SK-N-SH (cell line): ENCODE results near the gene SEZ6. TPM values are rescaled to one million over a fixed set of nuclear protein-coding genes. Genes with fewer than 3 reads are reported as not detected.

Source experiments
- CTCF ChIA-PET: fragments of 300-600, 350-600 bp; formaldehyde crosslinking; extraction: SDS; loops from one replicate; lab custom pipeline; 2021; lab: Yijun Ruan, JAX
- POLR2A ChIA-PET: fragments of 350-600 bp; sonication (Branson Sonifier 250); formaldehyde crosslinking; extraction: SDS; loops from one replicate; lab custom pipeline; 2020; ENCODE audit warnings: antibody characterized with exemption, inconsistent platforms; lab: Yijun Ruan, JAX
- DNase-seq: peaks from one replicate; pipeline ENCODE4 v3.0.0; 2012
- H2AFZ ChIP-seq: fragments of 200-600 bp; sonication (generic); 2 replicates; pipeline ENCODE4 v1.8.1; 2016; ENCODE audit warnings: antibody characterized with exemption, mild to moderate bottlenecking, low read depth
- H3F3A ChIP-seq: fragments of 200-600 bp; sonication (generic); replicated peaks from 2 replicates; pipeline ENCODE3; 2016; ENCODE audit warnings: antibody characterized with exemption, mild to moderate bottlenecking; ENCODE audit not compliant: insufficient read depth
- H3K27ac ChIP-seq, 2 experiments: fragments of 200-500 bp in 1 of 2; fragments of 200-600 bp in 1 of 2; sonication (Bioruptor generic) in 1 of 2; sonication (generic), shearing (Covaris generic) in 1 of 2; 2 replicates each; pipeline versions ENCODE4 v1.5.1 to v1.6.1; 2014 to 2016; ENCODE audit warnings: low read depth in 2 of 2, inconsistent platforms in 1 of 2, low read length in 1 of 2, mild to moderate bottlenecking in 1 of 2, mixed read lengths in 1 of 2
- H3K27me3 ChIP-seq: fragments of 200-600 bp; sonication (generic), shearing (Covaris generic); 2 replicates; pipeline ENCODE4 v1.6.1; 2016; ENCODE audit warnings: mixed run types; ENCODE audit not compliant: insufficient read depth
- H3K36me3 ChIP-seq, 2 experiments: fragments of 200-500 bp in 1 of 2; fragments of 200-600 bp in 1 of 2; sonication (Bioruptor generic) in 1 of 2; sonication (generic) in 1 of 2; replicated peaks in 1 of 2; 2 replicates each; pipeline versions ENCODE3 to v1.5.1; 2014 to 2016; ENCODE audit warnings: low read length in 1 of 2, mild to moderate bottlenecking in 1 of 2; ENCODE audit not compliant: insufficient read depth in 2 of 2, control insufficient read depth in 1 of 2
- H3K4me1 ChIP-seq, 2 experiments: fragments of 200-500 bp in 1 of 2; fragments of 200-600 bp in 1 of 2; sonication (Bioruptor generic) in 1 of 2; sonication (generic), shearing (Covaris generic) in 1 of 2; 2 replicates each; pipeline versions ENCODE4 v1.5.1 to v1.6.1; 2014 to 2016; ENCODE audit warnings: low read depth in 1 of 2, low read length in 1 of 2, mixed run types in 1 of 2; ENCODE audit not compliant: insufficient read depth in 2 of 2, control insufficient read depth in 1 of 2
- H3K4me2 ChIP-seq: fragments of 200-600 bp; sonication (generic), shearing (Covaris generic); 2 replicates; pipeline ENCODE4 v1.6.1; 2017; ENCODE audit warnings: mixed run types
- H3K4me3 ChIP-seq, 2 experiments: fragments of 200-500 bp in 1 of 2; fragments of 200-600 bp in 1 of 2; sonication (Bioruptor generic) in 1 of 2; sonication (generic), shearing (Covaris generic) in 1 of 2; 2 replicates each; pipeline versions ENCODE4 v1.5.1 to v1.8.1; 2014 to 2016; ENCODE audit warnings: low read depth in 2 of 2, inconsistent platforms in 1 of 2, low read length in 1 of 2, mild to moderate bottlenecking in 1 of 2, mixed read lengths in 1 of 2, moderate library complexity in 1 of 2
- H3K79me2 ChIP-seq: fragments of 200-600 bp; sonication (generic); 2 replicates; pipeline ENCODE4 v1.8.1; 2017; ENCODE audit warnings: mild to moderate bottlenecking; ENCODE audit not compliant: insufficient read depth
- H3K9ac ChIP-seq: fragments of 200-600 bp; sonication (generic); 2 replicates; pipeline ENCODE4 v1.6.1; 2017; ENCODE audit warnings: mixed run types
- H3K9me2 ChIP-seq: fragments of 200-600 bp; sonication (generic); 2 replicates; pipeline ENCODE4 v1.6.1; 2017; ENCODE audit warnings: mixed run types
- H3K9me3 ChIP-seq: fragments of 200-600 bp; sonication (generic); 2 replicates; pipeline ENCODE4 v1.6.1; 2017; ENCODE audit warnings: mixed run types, mild to moderate bottlenecking, moderate library complexity
- H4K20me1 ChIP-seq: fragments of 200-600 bp; sonication (generic); 2 replicates; pipeline ENCODE4 v1.6.1; 2017; ENCODE audit warnings: mild to moderate bottlenecking, mixed run types; ENCODE audit not compliant: insufficient read depth
- CHD2 ChIP-seq: fragments of 150-350 bp; IDR thresholded peaks from 2 replicates; pipeline ENCODE4 v1.6.1; 2018; ENCODE audit warnings: low read length; ENCODE audit not compliant: partially characterized antibody
- ELF1 ChIP-seq: IDR thresholded peaks from 2 replicates; pipeline ENCODE4 v1.4.0; 2012
- EP300 ChIP-seq, 2 experiments: IDR thresholded peaks; 2 replicates each; pipeline versions ENCODE4 v1.4.0 to v1.6.1; 2012; ENCODE audit warnings: borderline replicate concordance in 1 of 2, low read depth in 1 of 2, low read length in 1 of 2
- EZH2phosphoT487 ChIP-seq: fragments of 200-600 bp; sonication (generic); IDR thresholded peaks from 2 replicates; pipeline ENCODE4 v1.6.1; 2017; ENCODE audit warnings: low read depth, mixed run types, mild to moderate bottlenecking, antibody characterized with exemption, moderate library complexity, borderline replicate concordance
- FOXJ3 ChIP-seq: sonication (generic); formaldehyde crosslinking; IDR thresholded peaks from 2 replicates; pipeline ENCODE4 v1.5.1; 2020; ENCODE audit warnings: mild to moderate bottlenecking, missing genetic modification reagents
- GATA2 ChIP-seq: sonication (generic); formaldehyde crosslinking; IDR thresholded peaks from 2 replicates; pipeline ENCODE4 v1.5.0; 2020; ENCODE audit warnings: mild to moderate bottlenecking, missing genetic modification reagents
- PBX3 ChIP-seq: IDR thresholded peaks from 2 replicates; pipeline ENCODE4; 2012
- RCOR1 ChIP-seq: fragments of 150-350 bp; IDR thresholded peaks from 2 replicates; pipeline ENCODE4 v1.6.1; 2017; ENCODE audit warnings: antibody characterized with exemption, low read length
- REST ChIP-seq: IDR thresholded peaks from 2 replicates; pipeline ENCODE4 v1.6.1; 2012; ENCODE audit warnings: mild to moderate bottlenecking, low read depth, low read length, moderate library complexity
- SIN3A ChIP-seq: IDR thresholded peaks from 2 replicates; pipeline ENCODE4 v1.6.1; 2012; ENCODE audit warnings: low read depth, mild to moderate bottlenecking, low read length, moderate library complexity, borderline replicate concordance
- TCF12 ChIP-seq: IDR thresholded peaks from 2 replicates; pipeline ENCODE4 v1.4.0; 2012
- USF2 ChIP-seq: fragments of 150-350 bp; IDR thresholded peaks from 2 replicates; pipeline ENCODE4 v1.6.1; 2017; ENCODE audit warnings: antibody characterized with exemption, low read length, low read depth, borderline replicate concordance
- YY1 ChIP-seq: IDR thresholded peaks from 2 replicates; pipeline ENCODE4 v1.4.0; 2012; ENCODE audit warnings: low read depth, mild to moderate bottlenecking
- ZBTB33 ChIP-seq: IDR thresholded peaks from 2 replicates; pipeline ENCODE4 v1.4.0; 2012; ENCODE audit warnings: low read depth, borderline replicate concordance
- WGBS: methylation state at CpG from one replicate; pipeline ENCODE4 v1.1.6; 2017; ENCODE audit warnings: low lambda C conversion rate; 5-methylcytosine and 5-hydroxymethylcytosine counted together
- polyA plus RNA-seq, 3 experiments: library from polyadenylated mRNA; depleted of rRNA; stranded (reverse); fragments of >200 nt; gene quantifications; 2 replicates each; pipeline ENCODE4 v1.2.3, GENCODE V29; 2012

The SEZ6 gene
- polyA plus RNA-seq, 1 of the 3 experiments (the other 2 are of a cell fraction), result 0.12 TPM

GRCh38 chr17:29048440-29049368, 42.9 kb upstream of the SEZ6 start (continued):
- peak; percentile 62 for TF ChIP-seq PBX3
- TF ChIP-seq USF2, result no peak
- TF ChIP-seq SIN3A, result no peak
- TF ChIP-seq EP300 (IDR thresholded peaks at IDR 0.05; ENCODE audit: borderline replicate concordance in 1 of 2, low read depth in 1 of 2, low read length in 1 of 2), result peak in 1 of 2 experiments; percentile 100; a peak in 2 of 4 replicates
- TF ChIP-seq CHD2, result peak; percentile 95
- TF ChIP-seq GATA2 (CRISPR knock-in tag), result peak; percentile 99
- TF ChIP-seq FOXJ3 (CRISPR knock-in tag), result peak; percentile 99
- peak; percentile 99 for TF ChIP-seq RCOR1

- Histone ChIP-seq H3K27me3 (no peaks in the 10 kb centered on the region), H3K27ac (no peak overlapping the region), H3K9me3 (no peaks in the 10 kb centered on the region), H3K9ac (no peak overlapping the region), H3K4me2 (no peak overlapping the region), H4K20me1 (no peaks in the 10 kb centered on the region), H3K4me1 (peaks cover 41 to 68% of the 10 kb centered on the region in 2 experiments), H3K9me2 (no peaks in the 10 kb centered on the region), H3K36me3 (no peaks in the 10 kb centered on the region), H3K79me2 (no peaks in the 10 kb centered on the region), H3F3A (peaks cover 9% of the 10 kb centered on the region), H3K4me3 (no peak overlapping the region), H2AFZ (no peak overlapping the region)
- ChIA-PET POLR2A (no interaction called here), CTCF (interaction anchor here (0.8 to 13.8 kb wide), 5 partner anchors 64 to 81 kb away, joined by 3 to 180 read pairs (median 12); no protein-coding TSS in a partner anchor)
- no peak for DNase-seq
- no peak for TF ChIP-seq EZH2phosphoT487
- no peak for TF ChIP-seq TCF12
- no peak for TF ChIP-seq REST
- no peak for TF ChIP-seq ELF1
- TF ChIP-seq USF2, result no peak
- TF ChIP-seq ZBTB33, result no peak
- no peak for TF ChIP-seq YY1
- 76% methylated on average over 5 of the region's 5 CpGs for WGBS
Observed at GRCh38 chr17:29046473-29046839, 40.6 kb upstream of the SEZ6 start.
